HS-5 (cell line): ENCODE results near the gene FSD1L.

ENCODE experiments used
- DNase-seq: peaks from one replicate; pipeline ENCODE4 v3.0.0-alpha.2; 2012; ENCODE audit warnings: low read depth

Gene FSD1L

GRCh38 chr9:105447814-105448812 lies at the start of gene FSD1L:
FSD1L (plus strand) TSS chr9:105448034; CDS start chr9:105448221, 187 bp downstream.
- DNase-seq, result peak; percentile 62

GRCh38 chr9:105399117-105399516 lies 48.7 kb upstream of the FSD1L start:
- DNase-seq, result no peak

- DNase-seq, result no peak
Observed at GRCh38 chr9:105401651-105402050, 46.2 kb upstream of the FSD1L start.

- DNase-seq, result no peak
Observed at GRCh38 chr9:105403552-105404248, 44.1 kb upstream of the FSD1L start.

- no peak for DNase-seq
Observed at GRCh38 chr9:105405514-105406131, 42.2 kb upstream of the FSD1L start.

GRCh38 chr9:105406369-105406768 lies 41.5 kb upstream of the FSD1L start:
- no peak for DNase-seq

GRCh38 chr9:105413525-105413924 lies 34.3 kb upstream of the FSD1L start:
- DNase-seq, result no peak

GRCh38 chr9:105414947-105415661 lies 32.7 kb upstream of the FSD1L start:
- no peak for DNase-seq

GRCh38 chr9:105415662-105415980 lies 32.2 kb upstream of the FSD1L start:
- DNase-seq, result no peak

- DNase-seq, result no peak
Observed at GRCh38 chr9:105416840-105417239, 31.0 kb upstream of the FSD1L start.

GRCh38 chr9:105418588-105419500 lies 29.0 kb upstream of the FSD1L start:
- DNase-seq, result no peak

GRCh38 chr9:105419816-105420597 lies 27.8 kb upstream of the FSD1L start:
- DNase-seq, result no peak

GRCh38 chr9:105421154-105421553 lies 26.7 kb upstream of the FSD1L start:
- no peak for DNase-seq

GRCh38 chr9:105421864-105422263 lies 26.0 kb upstream of the FSD1L start:
- no peak for DNase-seq

- no peak for DNase-seq
Observed at GRCh38 chr9:105425816-105426433, 21.9 kb upstream of the FSD1L start.

- DNase-seq, result no peak
Observed at GRCh38 chr9:105426657-105427056, 21.2 kb upstream of the FSD1L start.

- no peak for DNase-seq
Observed at GRCh38 chr9:105431424-105432246, 16.2 kb upstream of the FSD1L start.

GRCh38 chr9:105432247-105432842 lies 15.5 kb upstream of the FSD1L start:
- DNase-seq, result no peak
